Loucy (cell line): ENCODE data around the gene MARK4.

Experiments
- H2AFZ ChIP-seq: fragments of 200-600 bp; sonication (generic); 2 replicates; pipeline ENCODE4 v1.6.0; 2016; ENCODE audit warnings: antibody characterized with exemption, mild to moderate bottlenecking, low read length, moderate library complexity
- H3F3A ChIP-seq: fragments of 200-600 bp; 2 replicates; pipeline ENCODE4 v1.6.0; 2016; ENCODE audit warnings: antibody characterized with exemption, low read depth, mild to moderate bottlenecking
- H3K27me3 ChIP-seq: fragments of 200-600 bp; sonication (generic); 2 replicates; pipeline ENCODE4 v1.6.1; 2014; ENCODE audit warnings: low read length, mild to moderate bottlenecking; ENCODE audit not compliant: insufficient read depth, poor library complexity, severe bottlenecking
- H3K36me3 ChIP-seq: fragments of 200-600 bp; sonication (generic); 2 replicates; pipeline ENCODE4 v1.6.1; 2016; ENCODE audit warnings: low read length; ENCODE audit not compliant: insufficient read depth
- H3K4me1 ChIP-seq: fragments of 200-600 bp; sonication (generic); 2 replicates; pipeline ENCODE4 v1.5.1; 2014; ENCODE audit warnings: low read length, mild to moderate bottlenecking; ENCODE audit not compliant: insufficient read depth, poor library complexity, severe bottlenecking
- H3K4me2 ChIP-seq: fragments of 200-600 bp; sonication (generic); 2 replicates; pipeline ENCODE4 v1.6.0; 2014; ENCODE audit warnings: antibody characterized with exemption, low read length, low read depth, mild to moderate bottlenecking; ENCODE audit not compliant: poor library complexity, severe bottlenecking
- H3K4me3 ChIP-seq: fragments of 200-600 bp; sonication (generic); 2 replicates; pipeline ENCODE4 v1.5.1; 2014; ENCODE audit warnings: low read length, mild to moderate bottlenecking, mixed read lengths; ENCODE audit not compliant: poor library complexity, severe bottlenecking
- H3K79me2 ChIP-seq: fragments of 200-600 bp; sonication (generic); 2 replicates; pipeline ENCODE4 v1.6.1; 2014; ENCODE audit warnings: low read length; ENCODE audit not compliant: insufficient read depth
- H3K9ac ChIP-seq: fragments of 200-600 bp; sonication (generic); 2 replicates; pipeline ENCODE4 v1.6.0; 2014; ENCODE audit warnings: mild to moderate bottlenecking, low read depth, low read length, moderate library complexity; ENCODE audit not compliant: poor library complexity, severe bottlenecking
- H3K9me2 ChIP-seq: fragments of 200-600 bp; sonication (generic); replicated peaks from 2 replicates; pipeline ENCODE4 v1.6.1; 2016; ENCODE audit warnings: low read depth, low read length, mixed read lengths
- H3K9me3 ChIP-seq: fragments of 200-600 bp; sonication (generic); 2 replicates; pipeline ENCODE4 v1.6.1; 2014; ENCODE audit warnings: mild to moderate bottlenecking, antibody characterized with exemption, low read length, low read depth; ENCODE audit not compliant: insufficient read depth
- H4K20me1 ChIP-seq: fragments of 200-600 bp; sonication (generic); 2 replicates; pipeline ENCODE4 v1.6.0; 2014; ENCODE audit warnings: antibody characterized with exemption, low read length, mild to moderate bottlenecking; ENCODE audit not compliant: insufficient read depth, poor library complexity, severe bottlenecking
- CTCF ChIP-seq: fragments of 200-600 bp; sonication (generic); conservative IDR thresholded peaks from 2 replicates; pipeline ENCODE4 v1.5.1; 2014; ENCODE audit warnings: mild to moderate bottlenecking, antibody characterized with exemption, low read length
- EZH2phosphoT487 ChIP-seq: fragments of 200-600 bp; IDR thresholded peaks from 2 replicates; pipeline ENCODE4 v1.6.1; 2018; ENCODE audit warnings: antibody characterized with exemption, mild to moderate bottlenecking, moderate library complexity, borderline replicate concordance

Gene MARK4

DNA sequence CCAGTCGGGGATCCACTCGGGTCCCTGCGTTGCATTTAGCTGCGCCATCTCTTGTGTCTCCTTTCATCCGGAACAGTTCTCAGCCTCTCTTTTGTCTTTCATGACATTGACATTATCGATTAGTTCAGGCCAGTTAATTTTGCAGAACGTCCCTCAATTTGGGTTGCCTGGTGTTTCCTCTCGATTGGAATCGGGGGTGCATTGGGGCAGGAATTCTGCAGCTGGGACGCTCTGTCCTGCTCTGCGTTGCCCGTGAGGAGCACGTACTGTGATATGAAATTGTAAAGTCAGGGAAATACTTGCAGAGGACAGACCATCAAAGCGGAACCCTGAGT, 22.4 kb downstream of the MARK4 start:
- H3K4me3 ChIP-seq: no peak overlapping the region

GRCh38 chr19:45275370-45275971, 24.4 kb downstream of the MARK4 start:
- no peak overlapping the region for H3K4me2 ChIP-seq
- peaks cover 55% of the 10 kb centered on the region; the same call in 1 of the 2 replicates for H3K36me3 ChIP-seq
- no peaks in the 10 kb centered on the region for H3K4me1 ChIP-seq
- no peaks in the 10 kb centered on the region for H4K20me1 ChIP-seq
- no peak overlapping the region for H3K9ac ChIP-seq
- H3K9me2 ChIP-seq: no peaks in the 10 kb centered on the region
- H3K27me3 ChIP-seq: no peaks in the 10 kb centered on the region
- no peaks in the 10 kb centered on the region for H3K79me2 ChIP-seq
- H2AFZ ChIP-seq: no peak overlapping the region
- no peaks in the 10 kb centered on the region for H3F3A ChIP-seq
- TF ChIP-seq CTCF (no peak), EZH2phosphoT487 (no peak)
- H3K9me3 ChIP-seq: no peaks in the 10 kb centered on the region
- H3K4me3 ChIP-seq: no peak overlapping the region

More for the DNA sequence above, 22.4 kb downstream of the MARK4 start:
- Histone ChIP-seq H2AFZ (no peak overlapping the region), H3K79me2 (no peaks in the 10 kb centered on the region), H3K27me3 (no peaks in the 10 kb centered on the region), H3K36me3 (peaks cover 44% of the 10 kb centered on the region; the same call in 1 of the 2 replicates), H3F3A (no peaks in the 10 kb centered on the region), H3K9me2 (no peaks in the 10 kb centered on the region), H3K9ac (no peak overlapping the region), H3K9me3 (no peaks in the 10 kb centered on the region), H3K4me1 (no peaks in the 10 kb centered on the region), H4K20me1 (no peaks in the 10 kb centered on the region), H3K4me2 (no peak overlapping the region)
- no peak for TF ChIP-seq EZH2phosphoT487
- no peak for TF ChIP-seq CTCF

DNA sequence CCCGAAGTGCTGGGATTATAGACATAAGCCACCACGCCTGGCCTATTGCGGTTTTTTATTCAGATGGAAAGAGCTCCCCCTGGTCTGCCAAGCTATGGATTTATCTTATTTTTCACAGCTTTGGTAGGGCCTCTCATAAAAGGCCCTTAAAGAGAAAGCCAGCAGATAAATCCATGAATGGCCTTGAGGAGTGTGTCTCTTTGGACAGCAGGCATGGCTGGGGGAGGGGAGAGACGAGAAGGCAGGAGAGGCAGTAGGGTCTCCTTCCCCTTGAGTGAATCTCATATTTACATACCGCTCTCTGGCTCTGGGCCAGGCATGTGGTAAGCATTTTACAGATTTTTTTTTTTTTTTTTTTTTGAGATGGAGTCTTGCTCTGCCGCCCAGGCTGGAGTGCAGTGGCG, 25.2 kb downstream of the MARK4 start:
- no peaks in the 10 kb centered on the region for H3K4me1 ChIP-seq
- H2AFZ ChIP-seq: no peak overlapping the region
- no peak overlapping the region for H3K4me3 ChIP-seq
- no peaks in the 10 kb centered on the region for H3K9me2 ChIP-seq
- no peak for TF ChIP-seq CTCF
- no peak for TF ChIP-seq EZH2phosphoT487
- H3K79me2 ChIP-seq: no peaks in the 10 kb centered on the region
- H3K36me3 ChIP-seq: peaks cover 60% of the 10 kb centered on the region; the same call in 1 of the 2 replicates
- H3K9ac ChIP-seq: no peak overlapping the region
- no peak overlapping the region for H3K4me2 ChIP-seq
- no peaks in the 10 kb centered on the region for H3K9me3 ChIP-seq
- H4K20me1 ChIP-seq: no peaks in the 10 kb centered on the region
- no peaks in the 10 kb centered on the region for H3K27me3 ChIP-seq
- no peaks in the 10 kb centered on the region for H3F3A ChIP-seq
